ENCODE results near the gene TBX5. TPM values are rescaled to one million over a fixed set of nuclear protein-coding genes. Genes with fewer than 3 reads are reported as not detected.

The TBX5 gene
- total and polyA plus RNA-seq, 2 of the 4 experiments (the other 2 are of a cell fraction) = 13.3 to 14.7 TPM

DNA sequence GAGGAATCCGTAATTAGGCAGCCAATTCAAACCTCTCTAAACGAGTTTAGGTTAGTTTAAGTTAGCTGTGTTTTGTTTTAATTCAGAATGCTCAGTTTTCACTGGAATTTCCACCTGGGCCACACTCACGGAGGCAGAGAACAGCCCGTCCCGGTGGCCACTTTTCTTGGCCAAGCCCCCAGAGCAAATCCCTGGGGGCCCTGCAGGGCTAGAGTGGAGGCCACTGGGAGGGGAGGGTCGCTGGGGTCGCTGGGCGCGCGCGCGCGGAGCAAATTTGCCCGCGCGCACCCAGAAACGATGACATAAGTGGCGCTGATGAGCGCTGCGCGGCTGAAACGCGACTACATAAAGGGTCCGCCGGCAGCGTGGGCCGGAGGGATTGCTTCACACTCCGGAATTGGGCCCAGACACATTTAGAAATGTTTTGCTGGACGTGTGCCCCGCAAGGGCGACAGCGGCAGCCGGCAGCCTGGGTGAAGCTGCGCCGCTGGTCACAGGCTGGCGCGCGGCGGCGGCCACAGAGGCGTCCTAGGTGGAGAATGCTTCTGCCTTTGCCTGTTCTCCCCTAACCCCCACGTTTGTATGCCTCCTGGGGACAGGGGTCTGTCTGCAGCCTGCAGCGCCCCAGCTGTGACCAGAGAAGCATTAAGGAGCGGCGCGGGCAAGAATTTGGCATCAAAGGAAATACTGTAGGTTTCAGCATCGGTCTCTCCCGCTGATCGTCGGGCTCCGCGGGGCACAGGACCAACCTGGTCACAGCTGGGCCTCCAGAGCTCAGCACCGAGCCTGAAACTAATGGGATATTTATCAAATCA, 37.9 kb upstream of the TBX5 start:
- H4K8ac ChIP-seq (ENCODE audit: low read depth in 2 of 2, low read length in 2 of 2) = no peak overlapping the region
- BruUV-seq (replicated peaks) = no TSS peak
- H3K9me3 ChIP-seq (ENCODE audit: control insufficient read depth, insufficient read depth, low read length) = peaks cover 31% of the 10 kb centered on the region
- H3K4ac ChIP-seq (ENCODE audit: low read depth, low read length) = no peak overlapping the region
- H3K4me2 ChIP-seq (ENCODE audit: low read depth, low read length) = no peak overlapping the region
- no peak overlapping the region for H2BK5ac ChIP-seq (ENCODE audit: low read depth, low read length, poor library complexity, severe bottlenecking)
- no peak overlapping the region for H4K91ac ChIP-seq (ENCODE audit: insufficient read depth, low read depth, low read length)
- H3K4me1 ChIP-seq (ENCODE audit: control insufficient read depth, insufficient read depth, low read length) = no peaks in the 10 kb centered on the region
- intact Hi-C loops (cut with micrococcal nuclease) = no loop called here
- POLR2A ChIA-PET (ENCODE audit: unreplicated experiment) = no interaction called here
- no peak for TF ChIP-seq BHLHE40 (IDR thresholded peaks at IDR 0.05; ENCODE audit: low read depth, low read length)
- in situ Hi-C loops (cut with MboI; ENCODE audit: low sequenced_read_pairs) = no loop called here
- H3K9ac ChIP-seq (ENCODE audit: low read depth, low read length) = no peak overlapping the region
- no peaks in the 10 kb centered on the region for H4K20me1 ChIP-seq (ENCODE audit: insufficient read depth, low read length)
- no peak overlapping the region for H2AK5ac ChIP-seq (ENCODE audit: low read depth, low read length)
- no peak overlapping the region for H2BK120ac ChIP-seq (ENCODE audit: low read depth, low read length)
- CTCF ChIA-PET = no interaction called here
- peaks cover 80% of the 10 kb centered on the region for H3K27me3 ChIP-seq (ENCODE audit: control insufficient read depth, insufficient read depth, low read length)
- no peak overlapping the region for H3K27ac ChIP-seq (ENCODE audit: insufficient read depth, low read length)
- H2AFZ ChIP-seq (replicated peaks; ENCODE audit: low read length, poor library complexity) = no peak overlapping the region
- no peaks in the 10 kb centered on the region for H3K36me3 ChIP-seq (ENCODE audit: control insufficient read depth, insufficient read depth, low read length)
- no peak overlapping the region for H2BK15ac ChIP-seq (ENCODE audit: low read depth, low read length)
- 20% methylated on average over 19 of the region's 53 CpGs; no CpG with 5 or more reads in 1 of the 2 experiments for whole genome bisulfite sequencing, 2 experiments (ENCODE audit: extremely low coverage in 2 of 2, insufficient read length in 1 of 2)
- no peak overlapping the region for H3K23ac ChIP-seq (ENCODE audit: low read depth, low read length)
- H3K14ac ChIP-seq (replicated peaks; ENCODE audit: low read depth, low read length) = no peak overlapping the region
- H3K18ac ChIP-seq (ENCODE audit: low read depth, low read length) = no peak overlapping the region
- no peak overlapping the region for H4K5ac ChIP-seq (ENCODE audit: low read depth, low read length)
- H2AK9ac ChIP-seq (replicated peaks; ENCODE audit: low read depth, low read length, poor library complexity) = no peak overlapping the region
- no peaks in the 10 kb centered on the region for H3K79me1 ChIP-seq (ENCODE audit: low read depth in 1 of 2, low read length in 2 of 2)
- DNase-seq = no peak
- dilution Hi-C loops (cut with HindIII; ENCODE audit: low sequenced_read_pairs, unreplicated experiment) = no loop called here
- ATAC-seq (ENCODE audit: low read depth) = 0 out of 2 replicates have a peak, but pooled peaks have one; percentile 25
- no peak overlapping the region for H3K4me3 ChIP-seq (ENCODE audit: insufficient read depth, low read depth, low read length)
- H2BK20ac ChIP-seq (ENCODE audit: low read depth, low read length) = no peak overlapping the region
- H3K9me1 ChIP-seq (ENCODE audit: insufficient read depth, low read length) = no peaks in the 10 kb centered on the region
- no peak overlapping the region for H3K56ac ChIP-seq (ENCODE audit: extremely low read depth, insufficient read depth, low read length)
